Endothelial cell of umbilical vein (primary cell): ENCODE results near the gene MRFAP1.
A peak's percentile ranks its signal among the peaks of the same experiment; 100 is the strongest.

Experiments
- EZH2 ChIP-seq: IDR thresholded peaks from 2 replicates; pipeline ENCODE4 v1.6.1; 2012; ENCODE audit warnings: borderline replicate concordance, low read depth, mild to moderate bottlenecking, moderate library complexity, low read length, inconsistent platforms; ENCODE audit not compliant: severe bottlenecking
- FOS ChIP-seq: IDR thresholded peaks from 2 replicates; pipeline ENCODE4 v1.6.1; 2011; ENCODE audit warnings: mild to moderate bottlenecking, low read length, moderate library complexity, borderline replicate concordance; ENCODE audit not compliant: insufficient read depth
- JUN ChIP-seq: IDR thresholded peaks from 2 replicates; pipeline ENCODE4 v1.6.1; 2011; ENCODE audit warnings: borderline replicate concordance, low read depth; ENCODE audit not compliant: insufficient read length, insufficient read depth
- MYC ChIP-seq: IDR thresholded peaks from one replicate; pipeline ENCODE4 v1.6.1; 2011; ENCODE audit warnings: mild to moderate bottlenecking, low read depth, low read length
- POLR2A ChIP-seq: IDR thresholded peaks from 2 replicates; pipeline ENCODE4 v1.6.1; 2012; ENCODE audit warnings: low read depth, mild to moderate bottlenecking, control low read depth, low read length
- POLR2AphosphoS5 ChIP-seq: IDR thresholded peaks from 2 replicates; pipeline ENCODE4 v1.6.1; 2012; ENCODE audit warnings: low read depth, mild to moderate bottlenecking, control low read depth, low read length, moderate library complexity; ENCODE audit not compliant: insufficient read depth
- TF ChIP-seq, protein P1 (sequence below), 2 donors: IDR thresholded peaks; 1 replicate in 1 of 2; 2 replicates in 1 of 2; pipeline ENCODE4 v1.5.1; 2011; ENCODE audit warnings: low read length in 2 of 2, mild to moderate bottlenecking in 2 of 2, moderate library complexity in 2 of 2, control low read depth in 1 of 2, inconsistent platforms in 1 of 2, low read depth in 1 of 2; ENCODE audit not compliant: insufficient read depth in 1 of 2; ENCODE audit errors: extremely low read depth in 1 of 2
- TF ChIP-seq, protein P2 (sequence below): IDR thresholded peaks from 2 replicates; pipeline ENCODE4 v1.6.1; 2011; ENCODE audit not compliant: insufficient read depth, insufficient read length

DNA sequence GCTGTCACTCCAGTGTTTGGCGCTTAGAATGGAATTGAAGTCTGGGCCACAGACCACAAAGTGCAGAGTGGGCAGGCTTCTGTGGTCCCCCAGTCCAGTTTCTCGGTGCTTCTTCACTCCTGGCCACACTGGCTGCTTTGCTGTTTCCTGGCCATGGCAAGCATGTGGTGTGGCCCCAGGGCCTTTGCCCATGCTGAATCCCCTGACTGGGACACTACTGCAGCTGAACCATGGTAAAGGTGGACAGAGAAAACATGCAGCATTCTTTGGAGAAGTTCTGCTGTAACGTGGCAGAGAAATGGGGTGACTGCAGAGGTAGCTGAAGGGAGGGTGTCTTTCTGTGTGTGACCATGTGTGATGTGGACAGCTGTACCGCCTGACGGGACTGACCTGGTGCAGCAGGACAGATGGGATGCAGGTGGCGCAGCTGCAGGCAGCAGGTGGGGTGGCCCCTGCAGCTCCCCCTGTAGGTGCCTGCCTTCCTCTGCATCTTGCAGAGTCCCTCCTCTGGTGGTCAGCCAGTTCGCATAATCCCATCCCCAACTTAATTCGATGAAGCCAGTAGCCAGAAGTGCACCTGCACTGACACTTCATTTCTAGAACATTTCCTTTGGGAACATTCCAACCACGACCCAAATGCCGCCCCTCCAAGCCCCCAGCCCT lies 40.0 kb downstream of the MRFAP1 start:
- TF ChIP-seq POLR2A (no peak), EZH2 (no peak), POLR2AphosphoS5 (no peak), MYC (no peak), JUN (no peak), FOS (no peak)
- TF ChIP-seq, protein P1, sequence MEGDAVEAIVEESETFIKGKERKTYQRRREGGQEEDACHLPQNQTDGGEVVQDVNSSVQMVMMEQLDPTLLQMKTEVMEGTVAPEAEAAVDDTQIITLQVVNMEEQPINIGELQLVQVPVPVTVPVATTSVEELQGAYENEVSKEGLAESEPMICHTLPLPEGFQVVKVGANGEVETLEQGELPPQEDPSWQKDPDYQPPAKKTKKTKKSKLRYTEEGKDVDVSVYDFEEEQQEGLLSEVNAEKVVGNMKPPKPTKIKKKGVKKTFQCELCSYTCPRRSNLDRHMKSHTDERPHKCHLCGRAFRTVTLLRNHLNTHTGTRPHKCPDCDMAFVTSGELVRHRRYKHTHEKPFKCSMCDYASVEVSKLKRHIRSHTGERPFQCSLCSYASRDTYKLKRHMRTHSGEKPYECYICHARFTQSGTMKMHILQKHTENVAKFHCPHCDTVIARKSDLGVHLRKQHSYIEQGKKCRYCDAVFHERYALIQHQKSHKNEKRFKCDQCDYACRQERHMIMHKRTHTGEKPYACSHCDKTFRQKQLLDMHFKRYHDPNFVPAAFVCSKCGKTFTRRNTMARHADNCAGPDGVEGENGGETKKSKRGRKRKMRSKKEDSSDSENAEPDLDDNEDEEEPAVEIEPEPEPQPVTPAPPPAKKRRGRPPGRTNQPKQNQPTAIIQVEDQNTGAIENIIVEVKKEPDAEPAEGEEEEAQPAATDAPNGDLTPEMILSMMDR (IDR thresholded peaks at IDR 0.05; ENCODE audit: extremely low read depth in 1 of 2, insufficient read depth in 1 of 2, low read depth in 1 of 2, low read length in 2 of 2), result peak; percentile 16 to 33
- TF ChIP-seq, protein P2, sequence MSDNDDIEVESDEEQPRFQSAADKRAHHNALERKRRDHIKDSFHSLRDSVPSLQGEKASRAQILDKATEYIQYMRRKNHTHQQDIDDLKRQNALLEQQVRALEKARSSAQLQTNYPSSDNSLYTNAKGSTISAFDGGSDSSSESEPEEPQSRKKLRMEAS, result no peak
